K562 (cell line): ENCODE data around the gene GINS2. TPM values are rescaled to one million over a fixed set of nuclear protein-coding genes. Genes with fewer than 3 reads are reported as not detected.

Source experiments
- NONO ChIP-seq, 2 experiments: fragments of 200-400 bp in 1 of 2; fragments of 450-650 bp in 1 of 2; formaldehyde crosslinking in 1 of 2; IDR thresholded peaks; 2 replicates each; pipeline ENCODE4 v1.6.1; 2017; ENCODE audit warnings: low read depth in 2 of 2, mild to moderate bottlenecking in 2 of 2, moderate library complexity in 2 of 2, low read length in 1 of 2
- PML ChIP-seq: IDR thresholded peaks from 2 replicates; pipeline ENCODE4 v1.6.1; 2012; ENCODE audit warnings: low read length, inconsistent platforms
- polyA plus RNA-seq, 8 experiments: library from polyadenylated mRNA; depleted of rRNA in 4 of 8; stranded (reverse) in 5 of 8; unstranded in 3 of 8; fragments of >200 nt; fragmentation: Nextera tagmentation in 2 of 8; fragmentation: Illumina TruSeq in 1 of 8; extraction: Ambion mirVana in 2 of 8; extraction: Trizol in 1 of 8; gene quantifications; 2 replicates each; pipeline versions ENCODE4 v1.2.1 to v1.2.3, GENCODE V29; 2011 to 2014; ENCODE audit warnings: inconsistent platforms in 1 of 8, missing spikeins in 1 of 8
- total RNA-seq, 7 experiments: library from RNA; depleted of rRNA in 6 of 7; stranded (reverse); fragments of >200 nt in 6 of 7; fragmentation: Illumina TruSeq in 2 of 7; extraction: Trizol in 2 of 7; gene quantifications; 2 replicates each; pipeline versions ENCODE4 v1.2.1 to v1.2.3, GENCODE V29; 2011 to 2021; ENCODE audit warnings: low replicate concordance in 1 of 7
- TF ChIP-seq, protein P1 (sequence below): fragments of 450-650 bp; IDR thresholded peaks from 2 replicates; pipeline ENCODE4 v1.6.1; 2016; ENCODE audit warnings: mild to moderate bottlenecking, moderate library complexity
- TF ChIP-seq, protein P2 (sequence below), 2 experiments: fragments of 450-650 bp in 1 of 2; sonication (generic) in 1 of 2; formaldehyde crosslinking; conservative IDR thresholded peaks; 2 replicates each; pipeline versions ENCODE4 v1.4.0 to v1.8.1; 2020 to 2022; ENCODE audit warnings: mild to moderate bottlenecking in 1 of 2, missing genetic modification reagents in 1 of 2
- TF ChIP-seq, protein P3 (sequence below): fragments of 450-650 bp; IDR thresholded peaks from one replicate; pipeline ENCODE4 v1.6.1; 2018; ENCODE audit warnings: mild to moderate bottlenecking, moderate library complexity; ENCODE audit not compliant: partially characterized antibody
- TF ChIP-seq, protein P4 (sequence below): sonication (generic); formaldehyde crosslinking; IDR thresholded peaks from 2 replicates; pipeline ENCODE4 v1.8.0; 2022; ENCODE audit warnings: mild to moderate bottlenecking, missing genetic modification reagents

GINS2 gene
- total and polyA plus RNA-seq, 9 of the 15 experiments (the other 6 are each of a cell fraction or from before 2014, with no cell fraction given), result 40.4 to 76.2 (median 44.6) TPM

DNA sequence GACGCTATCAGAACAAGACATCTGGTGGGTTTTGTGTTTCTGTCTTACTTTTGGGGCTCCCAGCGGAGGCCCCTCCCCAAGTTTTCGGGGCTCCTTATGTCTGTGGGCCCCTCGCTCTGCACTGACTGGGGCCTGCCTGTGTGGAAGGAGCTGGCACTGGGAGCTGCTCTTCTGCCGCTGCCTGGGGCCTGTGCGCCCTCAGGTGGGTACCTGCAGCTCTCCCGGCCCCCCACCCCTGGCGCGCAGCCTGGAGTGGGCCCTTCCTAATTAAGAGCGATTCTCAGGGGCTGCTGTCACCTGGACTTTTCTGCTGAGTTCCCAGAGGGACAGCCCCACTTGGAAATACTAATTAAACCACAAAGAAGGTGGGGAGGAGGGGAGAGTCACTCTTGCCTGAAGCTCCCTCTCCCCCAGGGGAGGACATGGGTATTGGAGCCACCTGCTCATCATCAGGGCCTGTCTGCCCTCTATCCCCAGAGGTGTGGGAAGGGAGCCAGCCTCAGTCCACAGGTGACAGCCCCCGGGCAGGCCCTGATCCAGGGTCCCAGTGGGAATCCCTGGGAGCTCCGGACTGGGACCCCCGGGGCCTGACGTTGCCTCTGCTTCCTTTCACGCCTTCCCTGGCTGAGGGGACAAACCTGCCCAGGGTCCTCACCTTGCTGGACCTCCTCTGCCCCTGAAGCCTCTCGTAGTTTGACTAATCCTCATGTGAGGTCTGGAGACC, 39.2 kb downstream of the GINS2 start (continued):
- TF ChIP-seq, protein P1, sequence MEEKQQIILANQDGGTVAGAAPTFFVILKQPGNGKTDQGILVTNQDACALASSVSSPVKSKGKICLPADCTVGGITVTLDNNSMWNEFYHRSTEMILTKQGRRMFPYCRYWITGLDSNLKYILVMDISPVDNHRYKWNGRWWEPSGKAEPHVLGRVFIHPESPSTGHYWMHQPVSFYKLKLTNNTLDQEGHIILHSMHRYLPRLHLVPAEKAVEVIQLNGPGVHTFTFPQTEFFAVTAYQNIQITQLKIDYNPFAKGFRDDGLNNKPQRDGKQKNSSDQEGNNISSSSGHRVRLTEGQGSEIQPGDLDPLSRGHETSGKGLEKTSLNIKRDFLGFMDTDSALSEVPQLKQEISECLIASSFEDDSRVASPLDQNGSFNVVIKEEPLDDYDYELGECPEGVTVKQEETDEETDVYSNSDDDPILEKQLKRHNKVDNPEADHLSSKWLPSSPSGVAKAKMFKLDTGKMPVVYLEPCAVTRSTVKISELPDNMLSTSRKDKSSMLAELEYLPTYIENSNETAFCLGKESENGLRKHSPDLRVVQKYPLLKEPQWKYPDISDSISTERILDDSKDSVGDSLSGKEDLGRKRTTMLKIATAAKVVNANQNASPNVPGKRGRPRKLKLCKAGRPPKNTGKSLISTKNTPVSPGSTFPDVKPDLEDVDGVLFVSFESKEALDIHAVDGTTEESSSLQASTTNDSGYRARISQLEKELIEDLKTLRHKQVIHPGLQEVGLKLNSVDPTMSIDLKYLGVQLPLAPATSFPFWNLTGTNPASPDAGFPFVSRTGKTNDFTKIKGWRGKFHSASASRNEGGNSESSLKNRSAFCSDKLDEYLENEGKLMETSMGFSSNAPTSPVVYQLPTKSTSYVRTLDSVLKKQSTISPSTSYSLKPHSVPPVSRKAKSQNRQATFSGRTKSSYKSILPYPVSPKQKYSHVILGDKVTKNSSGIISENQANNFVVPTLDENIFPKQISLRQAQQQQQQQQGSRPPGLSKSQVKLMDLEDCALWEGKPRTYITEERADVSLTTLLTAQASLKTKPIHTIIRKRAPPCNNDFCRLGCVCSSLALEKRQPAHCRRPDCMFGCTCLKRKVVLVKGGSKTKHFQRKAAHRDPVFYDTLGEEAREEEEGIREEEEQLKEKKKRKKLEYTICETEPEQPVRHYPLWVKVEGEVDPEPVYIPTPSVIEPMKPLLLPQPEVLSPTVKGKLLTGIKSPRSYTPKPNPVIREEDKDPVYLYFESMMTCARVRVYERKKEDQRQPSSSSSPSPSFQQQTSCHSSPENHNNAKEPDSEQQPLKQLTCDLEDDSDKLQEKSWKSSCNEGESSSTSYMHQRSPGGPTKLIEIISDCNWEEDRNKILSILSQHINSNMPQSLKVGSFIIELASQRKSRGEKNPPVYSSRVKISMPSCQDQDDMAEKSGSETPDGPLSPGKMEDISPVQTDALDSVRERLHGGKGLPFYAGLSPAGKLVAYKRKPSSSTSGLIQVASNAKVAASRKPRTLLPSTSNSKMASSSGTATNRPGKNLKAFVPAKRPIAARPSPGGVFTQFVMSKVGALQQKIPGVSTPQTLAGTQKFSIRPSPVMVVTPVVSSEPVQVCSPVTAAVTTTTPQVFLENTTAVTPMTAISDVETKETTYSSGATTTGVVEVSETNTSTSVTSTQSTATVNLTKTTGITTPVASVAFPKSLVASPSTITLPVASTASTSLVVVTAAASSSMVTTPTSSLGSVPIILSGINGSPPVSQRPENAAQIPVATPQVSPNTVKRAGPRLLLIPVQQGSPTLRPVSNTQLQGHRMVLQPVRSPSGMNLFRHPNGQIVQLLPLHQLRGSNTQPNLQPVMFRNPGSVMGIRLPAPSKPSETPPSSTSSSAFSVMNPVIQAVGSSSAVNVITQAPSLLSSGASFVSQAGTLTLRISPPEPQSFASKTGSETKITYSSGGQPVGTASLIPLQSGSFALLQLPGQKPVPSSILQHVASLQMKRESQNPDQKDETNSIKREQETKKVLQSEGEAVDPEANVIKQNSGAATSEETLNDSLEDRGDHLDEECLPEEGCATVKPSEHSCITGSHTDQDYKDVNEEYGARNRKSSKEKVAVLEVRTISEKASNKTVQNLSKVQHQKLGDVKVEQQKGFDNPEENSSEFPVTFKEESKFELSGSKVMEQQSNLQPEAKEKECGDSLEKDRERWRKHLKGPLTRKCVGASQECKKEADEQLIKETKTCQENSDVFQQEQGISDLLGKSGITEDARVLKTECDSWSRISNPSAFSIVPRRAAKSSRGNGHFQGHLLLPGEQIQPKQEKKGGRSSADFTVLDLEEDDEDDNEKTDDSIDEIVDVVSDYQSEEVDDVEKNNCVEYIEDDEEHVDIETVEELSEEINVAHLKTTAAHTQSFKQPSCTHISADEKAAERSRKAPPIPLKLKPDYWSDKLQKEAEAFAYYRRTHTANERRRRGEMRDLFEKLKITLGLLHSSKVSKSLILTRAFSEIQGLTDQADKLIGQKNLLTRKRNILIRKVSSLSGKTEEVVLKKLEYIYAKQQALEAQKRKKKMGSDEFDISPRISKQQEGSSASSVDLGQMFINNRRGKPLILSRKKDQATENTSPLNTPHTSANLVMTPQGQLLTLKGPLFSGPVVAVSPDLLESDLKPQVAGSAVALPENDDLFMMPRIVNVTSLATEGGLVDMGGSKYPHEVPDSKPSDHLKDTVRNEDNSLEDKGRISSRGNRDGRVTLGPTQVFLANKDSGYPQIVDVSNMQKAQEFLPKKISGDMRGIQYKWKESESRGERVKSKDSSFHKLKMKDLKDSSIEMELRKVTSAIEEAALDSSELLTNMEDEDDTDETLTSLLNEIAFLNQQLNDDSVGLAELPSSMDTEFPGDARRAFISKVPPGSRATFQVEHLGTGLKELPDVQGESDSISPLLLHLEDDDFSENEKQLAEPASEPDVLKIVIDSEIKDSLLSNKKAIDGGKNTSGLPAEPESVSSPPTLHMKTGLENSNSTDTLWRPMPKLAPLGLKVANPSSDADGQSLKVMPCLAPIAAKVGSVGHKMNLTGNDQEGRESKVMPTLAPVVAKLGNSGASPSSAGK, result no peak
- no peak for TF ChIP-seq PML
- TF ChIP-seq, protein P2, sequence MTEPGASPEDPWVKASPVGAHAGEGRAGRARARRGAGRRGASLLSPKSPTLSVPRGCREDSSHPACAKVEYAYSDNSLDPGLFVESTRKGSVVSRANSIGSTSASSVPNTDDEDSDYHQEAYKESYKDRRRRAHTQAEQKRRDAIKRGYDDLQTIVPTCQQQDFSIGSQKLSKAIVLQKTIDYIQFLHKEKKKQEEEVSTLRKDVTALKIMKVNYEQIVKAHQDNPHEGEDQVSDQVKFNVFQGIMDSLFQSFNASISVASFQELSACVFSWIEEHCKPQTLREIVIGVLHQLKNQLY (CRISPR knock-in tag; conservative IDR thresholded peaks at IDR 0.05), result no peak
- TF ChIP-seq, protein P3, sequence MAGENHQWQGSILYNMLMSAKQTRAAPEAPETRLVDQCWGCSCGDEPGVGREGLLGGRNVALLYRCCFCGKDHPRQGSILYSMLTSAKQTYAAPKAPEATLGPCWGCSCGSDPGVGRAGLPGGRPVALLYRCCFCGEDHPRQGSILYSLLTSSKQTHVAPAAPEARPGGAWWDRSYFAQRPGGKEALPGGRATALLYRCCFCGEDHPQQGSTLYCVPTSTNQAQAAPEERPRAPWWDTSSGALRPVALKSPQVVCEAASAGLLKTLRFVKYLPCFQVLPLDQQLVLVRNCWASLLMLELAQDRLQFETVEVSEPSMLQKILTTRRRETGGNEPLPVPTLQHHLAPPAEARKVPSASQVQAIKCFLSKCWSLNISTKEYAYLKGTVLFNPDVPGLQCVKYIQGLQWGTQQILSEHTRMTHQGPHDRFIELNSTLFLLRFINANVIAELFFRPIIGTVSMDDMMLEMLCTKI, result no peak
- TF ChIP-seq, protein P4, sequence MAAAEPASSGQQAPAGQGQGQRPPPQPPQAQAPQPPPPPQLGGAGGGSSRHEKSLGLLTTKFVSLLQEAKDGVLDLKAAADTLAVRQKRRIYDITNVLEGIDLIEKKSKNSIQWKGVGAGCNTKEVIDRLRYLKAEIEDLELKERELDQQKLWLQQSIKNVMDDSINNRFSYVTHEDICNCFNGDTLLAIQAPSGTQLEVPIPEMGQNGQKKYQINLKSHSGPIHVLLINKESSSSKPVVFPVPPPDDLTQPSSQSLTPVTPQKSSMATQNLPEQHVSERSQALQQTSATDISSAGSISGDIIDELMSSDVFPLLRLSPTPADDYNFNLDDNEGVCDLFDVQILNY, result no peak
- no peak for TF ChIP-seq NONO (IDR thresholded peaks at IDR 0.05; ENCODE audit: low read depth in 2 of 2, low read length in 1 of 2)
